GM23248 (cell line): ENCODE measurements around the gene WWOX. TPM values are rescaled to one million over a fixed set of nuclear protein-coding genes. Genes with fewer than 3 reads are reported as not detected.

Source experiments
- DNase-seq: peaks from one replicate; pipeline ENCODE4 v3.0.0-alpha.2; 2015
- H2AFZ ChIP-seq: fragments of 200-600 bp; sonication (generic); 2 replicates; pipeline ENCODE4 v1.6.1; 2016; ENCODE audit warnings: antibody characterized with exemption
- H3F3A ChIP-seq: fragments of 200-600 bp; sonication (generic); 2 replicates; pipeline ENCODE4 v1.6.1; 2016; ENCODE audit warnings: mild to moderate bottlenecking, antibody characterized with exemption, mixed run types; ENCODE audit not compliant: insufficient read depth
- H3K27ac ChIP-seq: fragments of 200-600 bp; sonication (generic); 2 replicates; pipeline ENCODE4 v1.5.1; 2016; ENCODE audit warnings: mild to moderate bottlenecking
- H3K27me3 ChIP-seq: fragments of 200-600 bp; sonication (generic); replicated peaks from 2 replicates; pipeline ENCODE4 v1.6.1; 2016; ENCODE audit warnings: mild to moderate bottlenecking; ENCODE audit not compliant: insufficient read depth
- H3K36me3 ChIP-seq: fragments of 200-600 bp; sonication (generic); 2 replicates; pipeline ENCODE4 v1.6.1; 2016; ENCODE audit warnings: low read depth, mild to moderate bottlenecking
- H3K4me1 ChIP-seq: fragments of 200-600 bp; sonication (generic); 2 replicates; pipeline ENCODE4 v1.6.1; 2016; ENCODE audit warnings: mild to moderate bottlenecking; ENCODE audit not compliant: insufficient read depth
- H3K4me2 ChIP-seq: fragments of 200-600 bp; sonication (generic); one replicate; pipeline ENCODE4 v1.6.1; 2016; ENCODE audit warnings: mild to moderate bottlenecking; ENCODE audit not compliant: unreplicated experiment
- H3K4me3 ChIP-seq: fragments of 200-600 bp; sonication (generic); 2 replicates; pipeline ENCODE4 v1.5.1; 2016; ENCODE audit warnings: mild to moderate bottlenecking
- H3K79me2 ChIP-seq: fragments of 200-600 bp; sonication (generic); 2 replicates; pipeline ENCODE4 v1.6.1; 2016; ENCODE audit warnings: mild to moderate bottlenecking; ENCODE audit not compliant: insufficient read depth
- H3K9ac ChIP-seq: fragments of 200-600 bp; sonication (generic); 2 replicates; pipeline ENCODE4 v1.6.1; 2016; ENCODE audit warnings: mild to moderate bottlenecking
- H3K9me2 ChIP-seq: fragments of 200-600 bp; sonication (generic); 2 replicates; pipeline ENCODE4 v1.6.1; 2016; ENCODE audit warnings: mixed run types, mild to moderate bottlenecking, moderate library complexity; ENCODE audit not compliant: insufficient read depth
- H3K9me3 ChIP-seq: fragments of 200-600 bp; sonication (generic); one replicate; pipeline ENCODE4 v1.6.1; 2017; ENCODE audit warnings: low read depth
- H4K20me1 ChIP-seq: fragments of 200-600 bp; sonication (generic); 2 replicates; pipeline ENCODE4 v1.6.0; 2016; ENCODE audit not compliant: insufficient read depth
- EZH2 ChIP-seq: fragments of 200-600 bp; sonication (generic); IDR thresholded peaks from 2 replicates; pipeline ENCODE4 v1.6.1; 2018; ENCODE audit warnings: antibody characterized with exemption, mild to moderate bottlenecking; ENCODE audit not compliant: insufficient read depth, poor library complexity, severe bottlenecking
- EZH2phosphoT487 ChIP-seq: fragments of 200-600 bp; sonication (generic); IDR thresholded peaks from 2 replicates; pipeline ENCODE4 v1.6.1; 2018; ENCODE audit warnings: antibody characterized with exemption, moderate library complexity, mild to moderate bottlenecking, low read depth; ENCODE audit not compliant: insufficient read depth
- WGBS, 2 experiments: methylation state at CpG; one replicate each; pipeline ENCODE4 v1.1.6; 2015 to 2017; ENCODE audit warnings: low lambda C conversion rate in 2 of 2, low coverage in 1 of 2; ENCODE audit errors: missing lambda C conversion rate in 2 of 2; 5-methylcytosine and 5-hydroxymethylcytosine counted together
- in situ Hi-C: fragments of 300-500 bp; cut with MboI; formaldehyde crosslinking; loops from 2 replicates; pipeline ENCODE4 v1.15.0; 2020
- polyA plus RNA-seq: library from polyadenylated mRNA; unstranded; fragments of >200 nt; fragmentation: Nextera tagmentation; extraction: Ambion mirVana; gene quantifications from 2 replicates; pipeline ENCODE4 v1.2.1, GENCODE V29; 2016
- total RNA-seq: library from RNA; depleted of rRNA; stranded (reverse); fragments of >200 nt; shearing (Covaris generic); gene quantifications from 2 replicates; pipeline ENCODE4 v1.2.3, GENCODE V29; 2014

Gene WWOX
- total and polyA plus RNA-seq, 2 experiments from 2014 or later: 4.5 to 6.6 TPM

- no peak overlapping the region for H3K9ac ChIP-seq
- no peak overlapping the region for H3K4me2 ChIP-seq
- in situ Hi-C loops: no loop called here
- 27 to 28% methylated on average over 8 of the region's 8 CpGs for WGBS, 2 experiments
- H4K20me1 ChIP-seq: no peaks in the 10 kb centered on the region
- TF ChIP-seq EZH2phosphoT487 (no peak), EZH2 (no peak)
- H3K27me3 ChIP-seq: no peaks in the 10 kb centered on the region
- DNase-seq: no peak
- no peak overlapping the region for H3K27ac ChIP-seq
- no peaks in the 10 kb centered on the region for H3K9me2 ChIP-seq
- no peaks in the 10 kb centered on the region for H3K36me3 ChIP-seq
- no peaks in the 10 kb centered on the region for H3K79me2 ChIP-seq
- H3K4me3 ChIP-seq: no peak overlapping the region
- H3K9me3 ChIP-seq: no peaks in the 10 kb centered on the region
- no peak overlapping the region for H2AFZ ChIP-seq
- H3K4me1 ChIP-seq: no peaks in the 10 kb centered on the region
- H3F3A ChIP-seq: no peaks in the 10 kb centered on the region
These were observed 1105.0 kb downstream of the WWOX start for GRCh38 chr16:79204486-79204885.

GRCh38 chr16:79206889-79207288 lies 1107.4 kb downstream of the WWOX start:
- TF ChIP-seq EZH2phosphoT487: no peak
- TF ChIP-seq EZH2: no peak
- no peak for DNase-seq
- H3K4me3 ChIP-seq: no peak overlapping the region
- H3K36me3 ChIP-seq: no peaks in the 10 kb centered on the region
- no peaks in the 10 kb centered on the region for H3F3A ChIP-seq
- H3K9me2 ChIP-seq: no peaks in the 10 kb centered on the region
- H3K79me2 ChIP-seq: no peaks in the 10 kb centered on the region
- no peak overlapping the region for H2AFZ ChIP-seq
- no peaks in the 10 kb centered on the region for H4K20me1 ChIP-seq
- H3K27me3 ChIP-seq: no peaks in the 10 kb centered on the region
- H3K4me1 ChIP-seq: no peaks in the 10 kb centered on the region
- no peaks in the 10 kb centered on the region for H3K9me3 ChIP-seq
- no peak overlapping the region for H3K4me2 ChIP-seq
- whole genome bisulfite sequencing, 2 experiments: 58 to 63% methylated on average over 4 of the region's 4 CpGs
- no peak overlapping the region for H3K9ac ChIP-seq
- H3K27ac ChIP-seq: no peak overlapping the region
- in situ Hi-C loops: no loop called here

GRCh38 chr16:79209308-79209707 lies 1109.9 kb downstream of the WWOX start:
- in situ Hi-C loops: no loop called here
- no peaks in the 10 kb centered on the region for H3K9me2 ChIP-seq
- H4K20me1 ChIP-seq: no peaks in the 10 kb centered on the region
- no peak overlapping the region for H2AFZ ChIP-seq
- H3K9ac ChIP-seq: no peak overlapping the region
- H3K4me1 ChIP-seq: no peaks in the 10 kb centered on the region
- no peaks in the 10 kb centered on the region for H3K79me2 ChIP-seq
- H3K27ac ChIP-seq: no peak overlapping the region
- H3F3A ChIP-seq: no peaks in the 10 kb centered on the region
- no peaks in the 10 kb centered on the region for H3K36me3 ChIP-seq
- DNase-seq: no peak
- TF ChIP-seq EZH2: no peak
- no peak for TF ChIP-seq EZH2phosphoT487
- H3K4me2 ChIP-seq: no peak overlapping the region
- H3K27me3 ChIP-seq: no peaks in the 10 kb centered on the region
- H3K4me3 ChIP-seq: no peak overlapping the region
- 15 to 17% methylated on average over 7 of the region's 7 CpGs for WGBS, 2 experiments
- H3K9me3 ChIP-seq: no peaks in the 10 kb centered on the region

GRCh38 chr16:79210607-79211006 lies 1111.2 kb downstream of the WWOX start:
- Histone ChIP-seq H3K27ac (no peak overlapping the region), H2AFZ (no peak overlapping the region), H3K9me3 (no peaks in the 10 kb centered on the region), H3K4me3 (no peak overlapping the region), H3F3A (no peaks in the 10 kb centered on the region), H3K9ac (no peak overlapping the region), H3K27me3 (no peaks in the 10 kb centered on the region), H3K4me2 (no peak overlapping the region), H4K20me1 (no peaks in the 10 kb centered on the region), H3K79me2 (no peaks in the 10 kb centered on the region), H3K9me2 (no peaks in the 10 kb centered on the region), H3K4me1 (no peaks in the 10 kb centered on the region), H3K36me3 (no peaks in the 10 kb centered on the region)
- WGBS, 2 experiments: 55 to 61% methylated on average over 4 of the region's 4 CpGs
- no peak for DNase-seq
- in situ Hi-C loops: no loop called here
- no peak for TF ChIP-seq EZH2
- TF ChIP-seq EZH2phosphoT487: no peak

GRCh38 chr16:79211586-79211985 lies 1112.1 kb downstream of the WWOX start:
- no peak overlapping the region for H3K27ac ChIP-seq
- H3K27me3 ChIP-seq: no peaks in the 10 kb centered on the region
- H3K9ac ChIP-seq: no peak overlapping the region
- no peaks in the 10 kb centered on the region for H4K20me1 ChIP-seq
- no peaks in the 10 kb centered on the region for H3K79me2 ChIP-seq
- no peaks in the 10 kb centered on the region for H3K36me3 ChIP-seq
- no peak overlapping the region for H3K4me3 ChIP-seq
- no peaks in the 10 kb centered on the region for H3K9me2 ChIP-seq
- no peak for DNase-seq
- no peak for TF ChIP-seq EZH2phosphoT487
- TF ChIP-seq EZH2: no peak
- H3K4me1 ChIP-seq: no peaks in the 10 kb centered on the region
- no peaks in the 10 kb centered on the region for H3F3A ChIP-seq
- no peak overlapping the region for H3K4me2 ChIP-seq
- 45% methylated on average over 13 of the region's 13 CpGs for WGBS, 2 experiments
- no peak overlapping the region for H2AFZ ChIP-seq
- H3K9me3 ChIP-seq: no peaks in the 10 kb centered on the region
- in situ Hi-C loops: no loop called here
